Measurements from ENCODE around the gene HLCS.

Gene HLCS

GRCh38 chr21:36735724-36736320 lies 230.6 kb downstream of the HLCS start:
- DNase-seq: no peak

GRCh38 chr21:36735201-36735515 lies 231.3 kb downstream of the HLCS start:
- no peak for DNase-seq

- DNase-seq: no peak
Measured at GRCh38 chr21:36734367-36735200, 231.9 kb downstream of the HLCS start.

GRCh38 chr21:36733857-36734256 lies 232.6 kb downstream of the HLCS start:
- DNase-seq: no peak

- DNase-seq: no peak
Measured at GRCh38 chr21:36732761-36733160, 233.7 kb downstream of the HLCS start.

- no peak for DNase-seq
Measured at GRCh38 chr21:36732217-36732616, 234.3 kb downstream of the HLCS start.

- no peak for DNase-seq
Measured at GRCh38 chr21:36730291-36731281, 235.9 kb downstream of the HLCS start.

- no peak for DNase-seq
Measured at GRCh38 chr21:36729310-36729970, 237.0 kb downstream of the HLCS start.

- no peak for DNase-seq
Measured at GRCh38 chr21:36728371-36729111, 237.9 kb downstream of the HLCS start.

GRCh38 chr21:36727866-36728265 lies 238.6 kb downstream of the HLCS start:
- DNase-seq: no peak

- DNase-seq: no peak
Measured at GRCh38 chr21:36725793-36726386, 240.6 kb downstream of the HLCS start.

- DNase-seq: no peak
Measured at GRCh38 chr21:36724660-36725059, 241.8 kb downstream of the HLCS start.

- DNase-seq: no peak
Measured at GRCh38 chr21:36723371-36723881, 243.0 kb downstream of the HLCS start.

- no peak for DNase-seq
Measured at GRCh38 chr21:36722370-36723368, 243.8 kb downstream of the HLCS start.

GRCh38 chr21:36721817-36722216 lies 244.7 kb downstream of the HLCS start:
- DNase-seq: no peak

- DNase-seq: no peak
Measured at GRCh38 chr21:36719614-36720013, 246.9 kb downstream of the HLCS start.

GRCh38 chr21:36718951-36719501 lies 247.4 kb downstream of the HLCS start:
- DNase-seq: no peak

GRCh38 chr21:36717976-36718375 lies 248.5 kb downstream of the HLCS start:
- no peak for DNase-seq

GRCh38 chr21:36716836-36717235 lies 249.6 kb downstream of the HLCS start:
- DNase-seq: no peak

GRCh38 chr21:36716387-36716786 lies 250.1 kb downstream of the HLCS start:
- DNase-seq: no peak

All from bone marrow (tissue), 2 donors.